G401 (cell line): ENCODE measurements around the gene AKT2. TPM values are rescaled to one million over a fixed set of nuclear protein-coding genes. Genes with fewer than 3 reads are reported as not detected.

Source experiments
- DNase-seq: peaks from one replicate; pipeline ENCODE4 v3.0.0-alpha.2; 2015; ENCODE audit warnings: low spot score
- in situ Hi-C: cut with HindIII; loops from 2 replicates; pipeline ENCODE4 v1.10.0; 2016; ENCODE audit warnings: low sequenced_read_pairs, mixed read lengths
- total RNA-seq: library from RNA; depleted of rRNA; stranded (reverse); fragments of >200 nt; shearing (Covaris generic); gene quantifications from 2 replicates; pipeline ENCODE4 v1.2.3, GENCODE V29; 2014

AKT2 gene
- total RNA-seq, 1 experiment from 2014 or later, result 71.8 TPM

DNA sequence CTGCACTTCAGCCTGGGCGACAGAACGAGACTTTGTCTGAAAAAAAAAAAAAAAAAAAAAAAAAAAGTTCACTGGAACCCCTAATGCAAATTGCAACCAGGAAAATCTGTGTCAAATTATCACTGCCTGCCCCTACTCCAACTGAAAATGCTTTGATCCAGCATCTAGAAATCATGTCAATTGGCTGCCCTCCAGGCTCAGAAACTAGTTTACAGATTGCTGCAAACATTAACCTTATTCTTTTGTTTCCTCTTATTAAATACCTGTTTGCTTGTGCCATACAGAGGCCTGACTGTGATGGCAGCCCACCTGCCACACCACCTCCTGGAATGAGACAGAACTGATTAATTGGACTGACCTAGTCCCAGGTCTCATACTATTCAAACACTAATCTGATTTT is 18.6 kb upstream of the AKT2 start:
- in situ Hi-C loops, result no loop called here

DNA sequence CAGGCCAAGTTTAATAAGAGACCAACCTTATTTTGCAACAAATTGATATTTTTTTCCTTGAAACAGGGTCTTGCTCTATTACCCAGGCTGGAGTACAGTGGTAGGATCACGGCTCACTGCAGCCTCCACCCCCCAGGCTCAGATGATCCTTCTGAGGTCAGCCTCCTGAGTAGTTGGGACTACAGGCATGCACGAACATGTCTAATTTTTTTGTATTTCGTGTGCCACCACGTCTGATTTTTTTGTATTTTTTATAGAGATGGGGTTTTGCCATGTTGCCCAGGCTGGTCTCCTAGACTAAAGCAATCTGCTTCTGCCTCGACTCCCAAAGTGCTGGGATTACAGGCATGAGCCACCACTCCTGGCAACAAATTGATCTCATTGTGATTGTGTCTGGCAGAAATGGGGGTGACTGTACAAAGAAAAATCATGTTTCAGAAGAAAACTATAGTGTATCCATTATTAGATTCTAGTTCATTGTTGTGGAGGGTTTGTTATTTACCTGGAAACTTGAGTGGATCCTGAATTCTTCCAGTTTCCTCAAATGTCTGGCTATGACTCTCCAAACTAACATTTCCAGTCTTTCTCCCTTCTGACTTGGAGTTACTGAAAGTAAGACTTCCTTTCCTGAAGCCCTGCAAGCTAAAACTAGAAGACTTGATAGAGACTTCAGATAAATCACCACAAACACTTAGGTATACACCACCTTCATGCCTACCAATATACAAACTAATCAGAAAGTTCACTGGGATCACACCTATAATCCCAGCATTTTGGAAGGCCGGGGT is 17.3 kb upstream of the AKT2 start:
- DNase-seq, result no peak
- in situ Hi-C loops, result no loop called here

More for the DNA sequence above, 18.6 kb upstream of the AKT2 start:
- no peak for DNase-seq

DNA sequence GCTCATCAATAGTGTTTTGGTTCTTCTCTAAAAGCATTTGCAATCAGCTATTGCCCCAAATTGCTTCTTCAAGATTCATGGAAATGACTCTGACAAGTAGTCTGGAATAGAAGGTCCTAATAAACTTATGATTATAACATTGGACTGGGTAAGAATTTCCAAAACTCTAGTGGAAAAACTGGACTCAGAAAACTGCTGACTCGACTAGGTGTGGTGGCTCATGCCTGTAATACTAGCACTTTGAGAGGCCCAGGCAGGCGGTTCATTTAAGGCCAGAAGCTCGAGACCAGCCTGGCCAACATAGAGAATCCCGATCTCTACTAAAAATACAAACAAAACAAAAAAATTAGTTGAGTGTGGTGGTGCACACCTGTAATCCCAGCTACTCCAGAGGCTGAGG is 15.5 kb upstream of the AKT2 start:
- DNase-seq, result no peak
- in situ Hi-C loops, result no loop called here

DNA sequence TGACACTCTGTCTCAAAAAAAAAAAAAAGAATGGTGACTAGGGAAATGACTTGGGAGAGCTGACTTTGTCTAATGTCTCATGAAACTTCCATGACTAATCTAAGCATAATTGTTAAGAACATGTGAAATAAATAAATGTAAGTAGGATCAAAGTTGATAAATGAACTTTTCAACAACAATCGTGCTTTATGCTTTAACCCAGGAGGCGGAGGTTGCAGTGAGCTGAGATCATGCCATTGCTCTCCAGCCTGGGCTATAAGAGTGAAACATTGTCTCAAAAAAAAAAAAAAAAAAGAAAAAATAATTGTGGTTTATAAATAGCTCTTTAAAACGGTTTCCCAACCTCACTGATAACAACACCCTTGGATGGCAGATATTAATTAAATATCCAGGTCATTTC is 12.9 kb upstream of the AKT2 start:
- no peak for DNase-seq
- in situ Hi-C loops, result no loop called here

DNA sequence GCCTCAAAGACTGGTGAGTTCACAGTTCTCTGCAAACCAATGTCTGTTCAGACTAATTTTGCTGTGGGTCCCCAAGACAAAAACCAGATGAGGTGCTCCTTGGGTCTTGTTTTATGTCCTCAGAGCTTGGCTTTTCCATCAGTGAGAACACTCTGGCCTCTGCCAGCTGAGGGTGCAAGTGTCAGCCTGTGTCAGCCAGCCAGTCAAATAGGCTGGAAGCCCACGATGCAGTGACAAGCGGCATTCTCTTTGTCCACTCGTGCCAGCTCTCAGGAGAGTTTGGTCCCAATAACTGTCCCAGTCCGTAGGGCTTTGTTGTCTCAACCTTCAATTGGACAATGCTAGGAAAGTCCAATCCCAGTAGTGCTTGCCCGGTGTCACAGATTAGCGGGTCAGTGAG is 9.4 kb upstream of the AKT2 start:
- in situ Hi-C loops, result no loop called here
- DNase-seq, result no peak

DNA sequence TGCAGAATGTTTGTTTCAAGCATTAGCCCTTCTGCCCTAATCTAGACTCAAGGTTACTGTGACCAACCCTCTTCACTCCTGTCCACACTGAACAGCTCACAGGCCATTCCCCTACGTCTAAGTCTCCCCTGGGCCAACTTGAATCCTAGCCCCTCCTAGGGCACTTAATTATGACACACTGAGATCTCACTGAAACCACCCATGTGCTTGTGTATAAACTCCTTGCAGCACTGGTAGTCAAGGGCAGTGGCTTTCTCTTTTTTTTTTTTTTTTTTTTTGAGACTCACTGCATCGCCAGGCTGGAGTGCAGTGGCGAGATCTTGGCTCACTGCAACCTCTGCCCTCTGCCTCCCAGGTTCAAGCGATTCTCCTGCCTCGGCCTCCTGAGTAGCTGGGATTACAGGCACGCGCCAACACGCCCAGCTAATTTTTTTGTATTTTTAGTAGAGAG is 1.9 kb upstream of the AKT2 start:
- in situ Hi-C loops, result no loop called here
- no peak for DNase-seq

DNA sequence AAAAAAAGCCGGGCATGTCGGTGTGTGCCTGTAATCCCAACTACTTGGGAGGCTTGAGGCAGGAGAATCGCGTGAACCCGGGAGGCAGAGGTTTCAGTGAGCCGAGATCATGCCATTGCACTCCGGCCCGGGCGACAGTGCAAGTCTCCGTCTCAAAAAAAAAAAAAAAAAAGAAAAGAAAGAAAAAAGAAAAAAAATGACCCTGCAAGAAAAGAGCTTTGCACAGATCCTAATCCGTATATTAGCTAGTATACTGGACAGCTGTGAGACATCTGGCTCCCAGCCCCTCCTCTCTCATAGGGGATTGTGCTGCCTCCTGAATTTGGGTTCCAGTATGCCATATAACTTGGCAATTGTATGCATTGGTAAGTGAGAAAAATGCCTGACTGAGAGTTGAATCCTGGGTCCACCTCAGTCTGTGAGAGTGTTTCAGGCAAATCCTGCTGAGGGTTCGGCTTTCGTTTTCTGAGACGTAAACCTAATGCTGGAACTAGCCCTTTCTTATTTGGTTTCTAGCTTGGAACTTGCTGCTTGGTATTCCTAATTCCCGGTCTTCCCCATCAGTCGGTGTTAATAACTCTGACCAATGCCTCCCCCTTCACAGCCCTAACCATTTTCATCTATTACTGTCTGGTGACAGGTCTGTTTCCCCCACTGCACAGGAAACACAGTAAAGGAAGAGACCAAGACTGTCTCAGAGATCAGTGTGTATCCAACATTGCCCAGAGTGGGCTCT is 1.3 kb upstream of the AKT2 start:
- no peak for DNase-seq
- in situ Hi-C loops, result no loop called here

DNA sequence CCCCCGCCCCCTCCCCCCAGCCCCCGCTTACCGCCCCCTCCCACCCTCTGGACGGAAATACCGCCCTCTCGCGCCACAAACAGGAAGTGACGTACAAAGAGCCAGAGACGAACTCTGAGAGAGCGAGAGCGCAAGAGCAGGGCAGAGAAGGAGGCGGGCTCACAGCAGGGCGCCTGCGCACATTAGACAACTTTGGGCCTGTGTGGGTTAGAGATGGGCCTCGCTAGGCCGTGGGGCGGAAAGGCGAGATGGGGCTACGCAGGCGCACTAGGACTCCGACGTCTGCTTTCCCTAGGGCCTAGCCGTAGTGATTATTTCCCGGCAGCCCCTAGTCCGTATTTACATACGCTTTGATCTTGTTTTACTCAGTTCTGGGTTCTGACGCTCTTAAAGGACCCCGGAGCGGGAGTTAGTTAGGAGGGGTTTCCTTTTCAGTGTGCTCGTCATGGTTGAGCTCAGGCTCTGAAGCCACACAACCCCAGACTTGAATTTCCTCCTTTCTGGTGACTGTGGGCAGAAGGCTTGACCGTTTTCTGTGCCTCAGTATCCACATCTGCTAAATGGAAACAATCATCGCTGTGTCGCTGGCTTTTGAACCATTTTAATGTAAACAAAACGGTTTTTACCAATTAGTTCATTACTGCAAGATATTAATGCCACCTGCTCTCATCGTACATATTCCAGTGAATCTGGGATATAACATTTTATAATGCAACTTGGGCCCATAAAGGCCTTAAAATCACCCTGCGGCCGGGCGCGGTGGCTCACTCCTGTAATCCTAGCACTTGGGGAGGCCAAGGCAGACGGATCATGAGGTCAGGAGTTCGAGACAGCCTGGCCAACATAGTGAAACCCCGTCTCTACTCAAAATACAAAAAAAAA is 449 bp upstream of the AKT2 start:
- DNase-seq, result peak; percentile 100
- in situ Hi-C loops, result no loop called here

DNA sequence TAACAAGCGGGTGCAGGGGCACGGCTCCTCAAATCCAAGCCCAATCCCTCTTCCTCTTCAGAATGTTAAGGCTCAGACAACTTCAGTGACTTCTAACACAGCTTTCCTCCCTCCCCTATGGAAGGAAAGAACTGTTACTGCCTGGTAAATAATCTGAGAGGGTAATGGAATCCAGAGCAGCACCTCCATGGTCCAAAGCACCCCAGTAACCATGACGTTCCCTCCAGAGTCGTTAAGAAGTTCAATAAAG is 969 bp downstream of the AKT2 start:
- in situ Hi-C loops, result no loop called here

DNA sequence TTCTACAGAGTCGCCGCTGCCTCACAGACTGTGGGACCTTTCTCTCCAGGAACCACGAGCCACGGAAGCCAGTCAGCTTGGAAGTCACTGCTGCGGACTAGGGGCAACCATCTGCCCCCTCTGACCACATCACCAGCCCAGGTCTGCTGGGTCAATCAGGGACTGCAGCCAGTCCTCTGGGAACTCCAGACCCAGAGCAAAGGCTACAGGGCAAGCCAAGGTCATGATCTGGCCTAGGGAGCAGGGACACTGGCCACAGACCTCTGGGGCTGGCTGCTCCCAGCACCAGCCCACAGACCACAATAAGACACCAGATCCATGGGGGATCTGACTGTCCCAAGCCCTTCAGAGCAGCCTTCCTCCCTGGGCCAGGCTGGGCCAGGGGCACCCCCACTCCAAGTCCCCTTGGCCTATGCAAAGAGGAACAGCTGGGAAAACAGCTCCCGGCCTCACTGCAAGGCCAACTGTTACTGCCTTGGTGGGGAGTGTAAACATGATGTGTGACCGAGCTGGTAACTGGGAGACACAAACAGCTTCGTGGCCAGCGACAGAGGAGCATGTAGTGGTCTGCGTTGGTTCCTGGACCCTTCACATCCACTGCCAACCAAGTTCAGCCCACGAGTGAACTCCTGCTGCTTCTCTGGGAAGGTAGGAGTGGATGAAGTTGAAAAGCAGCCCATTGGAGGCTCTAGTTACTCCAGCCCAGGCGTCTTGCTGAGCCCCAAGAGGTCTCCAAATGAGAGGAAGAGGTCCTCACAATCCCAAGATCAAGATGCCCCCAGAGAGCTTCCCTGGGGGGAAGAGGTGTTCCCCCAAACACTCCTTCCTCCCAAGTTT is 1.5 kb downstream of the AKT2 start:
- peak; percentile 19 for DNase-seq
- in situ Hi-C loops, result no loop called here

More for the DNA sequence above, 969 bp downstream of the AKT2 start:
- DNase-seq, result no peak

DNA sequence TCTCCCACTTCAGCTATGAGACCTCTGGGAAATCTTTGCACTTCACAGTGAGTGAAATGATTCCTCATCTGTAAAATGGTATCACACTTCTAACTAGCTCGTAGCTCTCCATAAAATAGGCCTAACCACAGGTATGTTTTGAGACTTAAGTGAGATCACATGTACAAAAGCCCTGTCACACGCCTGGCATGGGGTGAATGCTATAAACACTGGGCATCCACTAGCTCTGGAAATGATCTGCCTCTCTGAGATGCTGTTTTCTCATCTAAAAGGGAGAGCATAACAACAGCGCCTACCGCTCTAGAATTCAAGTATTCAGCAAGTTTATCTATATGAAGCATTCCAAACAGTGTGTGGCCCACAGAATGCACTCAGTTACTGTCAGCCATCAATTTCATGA is 2.2 kb downstream of the AKT2 start:
- in situ Hi-C loops, result no loop called here
- peak; percentile 23 for DNase-seq

DNA sequence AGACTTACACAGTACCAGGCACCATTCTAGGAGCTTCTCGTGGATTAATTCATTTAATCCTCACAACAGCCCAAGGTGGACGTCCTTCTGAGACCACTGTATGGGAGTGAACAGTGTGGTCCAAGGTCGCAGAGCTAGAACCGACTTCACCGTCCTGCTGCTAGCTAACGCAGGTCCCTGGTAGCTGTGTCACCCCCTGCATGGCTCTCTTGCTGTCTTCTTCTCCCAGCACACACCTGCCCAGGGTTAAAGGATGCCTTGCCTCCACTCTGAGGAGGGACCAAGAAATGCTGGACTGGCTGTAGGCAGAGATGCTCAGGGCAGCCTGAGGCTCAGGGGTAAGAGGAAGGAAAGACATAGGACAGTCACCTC is 3.0 kb downstream of the AKT2 start:
- in situ Hi-C loops, result no loop called here
- no peak for DNase-seq

DNA sequence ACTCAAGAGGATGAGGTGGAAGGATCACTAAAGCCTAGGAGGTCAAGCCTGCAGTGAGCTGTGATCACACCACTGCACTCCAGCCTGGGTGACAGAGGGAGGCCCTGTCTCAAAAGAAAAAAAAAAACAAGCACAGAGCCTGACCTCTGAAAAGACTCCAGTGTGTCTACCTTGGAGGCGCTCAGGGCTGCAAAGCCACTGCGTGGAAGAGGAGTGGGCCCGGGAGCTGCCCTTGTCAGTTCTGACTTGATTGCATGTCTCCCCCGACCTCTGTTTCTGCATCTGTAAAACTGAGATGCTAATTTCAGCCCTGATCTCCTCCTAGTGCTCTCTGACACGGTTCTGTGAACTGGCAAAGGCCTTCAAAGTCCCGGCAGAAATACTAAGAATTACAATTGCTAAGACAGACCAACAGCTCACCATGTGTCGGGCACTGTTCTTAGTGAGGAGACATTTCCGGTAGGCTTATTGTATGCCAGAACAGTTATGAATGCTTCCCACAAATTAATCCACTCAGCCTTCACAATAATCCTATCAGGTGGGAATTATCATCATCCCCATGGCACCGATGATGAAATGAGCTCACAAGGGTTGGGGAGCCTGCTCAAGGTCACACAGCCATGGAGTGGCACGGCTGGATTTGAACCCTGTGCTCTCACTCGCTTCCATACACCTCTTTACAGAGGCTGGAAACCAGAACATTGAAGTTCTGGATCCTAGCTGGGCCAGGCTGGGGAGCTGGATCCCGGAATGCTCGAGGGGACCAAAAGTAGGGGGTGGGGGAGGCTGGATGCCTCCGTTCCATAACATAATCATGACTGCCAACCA is 3.5 kb downstream of the AKT2 start:
- in situ Hi-C loops, result no loop called here
- DNase-seq, result peak; percentile 9

DNA sequence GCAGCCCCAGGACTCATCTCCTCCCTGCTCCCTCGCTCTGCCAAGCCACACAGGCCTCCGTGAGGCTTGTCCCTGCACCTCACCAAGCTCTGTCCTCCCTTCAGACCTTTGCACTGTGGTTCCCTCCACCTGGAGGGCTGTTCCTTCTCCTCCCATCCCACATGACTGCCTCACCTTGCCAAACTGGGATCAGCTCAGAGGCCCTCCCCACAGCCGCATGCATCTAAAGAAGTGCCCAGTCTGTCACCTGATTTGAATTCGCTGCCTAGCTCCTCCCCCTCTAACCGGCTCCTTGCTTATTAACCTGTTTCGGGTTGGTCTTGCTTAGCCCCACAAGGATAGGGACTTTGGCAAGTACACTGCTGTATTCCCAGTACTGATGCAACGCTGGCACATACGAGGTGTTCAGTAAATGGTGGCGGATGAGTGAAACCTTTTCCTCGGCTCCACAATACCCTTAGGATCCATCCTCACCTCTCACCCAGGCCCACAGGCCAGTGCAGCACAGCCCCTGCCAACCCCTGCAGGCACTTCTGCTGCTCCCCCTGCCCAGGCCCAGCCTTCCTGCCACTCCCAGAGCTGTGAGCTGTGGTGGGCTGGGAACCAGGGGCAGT is 4.4 kb downstream of the AKT2 start:
- in situ Hi-C loops, result no loop called here
- peak; percentile 98 for DNase-seq

DNA sequence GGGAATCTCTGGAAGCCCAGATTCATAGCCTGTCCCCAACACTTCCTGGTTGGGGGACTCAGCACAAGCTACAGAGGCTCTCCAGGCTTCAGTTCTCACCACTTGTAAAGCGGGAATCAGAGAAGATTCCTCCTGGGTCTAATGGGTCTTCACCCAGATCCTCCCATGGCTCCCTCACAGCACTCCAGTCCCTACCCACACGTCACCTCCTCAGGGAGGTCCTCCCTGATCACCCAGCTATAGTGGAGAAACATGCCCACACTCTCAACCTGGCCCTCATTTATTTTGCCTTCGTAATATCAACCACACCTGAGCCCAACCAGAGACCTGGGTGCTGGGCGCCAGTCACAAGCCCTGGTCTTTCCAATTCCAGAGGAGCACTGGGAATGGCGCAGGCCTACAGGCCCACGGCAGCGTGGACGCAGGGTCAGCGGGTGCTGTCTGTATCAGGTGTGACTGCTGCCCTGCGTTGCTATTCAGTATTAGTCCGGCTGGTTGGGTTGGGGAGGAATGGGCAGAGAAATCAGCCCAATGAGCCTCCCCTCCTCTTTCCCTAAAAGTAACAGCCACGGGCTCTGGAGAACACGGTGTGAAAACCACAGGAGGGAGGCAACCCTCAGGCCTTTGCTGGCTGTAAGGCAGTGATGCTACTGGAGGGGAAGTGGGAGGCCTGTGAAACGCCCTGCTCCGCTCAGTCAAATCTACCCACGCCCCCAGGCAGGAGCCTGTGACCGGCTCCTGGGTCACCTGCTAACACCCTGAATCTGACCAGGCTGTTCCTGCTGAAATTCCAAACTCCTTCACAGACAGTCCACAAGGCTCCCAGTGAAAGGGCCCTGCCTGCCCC is 5.2 kb downstream of the AKT2 start:
- DNase-seq, result peak; percentile 12
- in situ Hi-C loops, result no loop called here

DNA sequence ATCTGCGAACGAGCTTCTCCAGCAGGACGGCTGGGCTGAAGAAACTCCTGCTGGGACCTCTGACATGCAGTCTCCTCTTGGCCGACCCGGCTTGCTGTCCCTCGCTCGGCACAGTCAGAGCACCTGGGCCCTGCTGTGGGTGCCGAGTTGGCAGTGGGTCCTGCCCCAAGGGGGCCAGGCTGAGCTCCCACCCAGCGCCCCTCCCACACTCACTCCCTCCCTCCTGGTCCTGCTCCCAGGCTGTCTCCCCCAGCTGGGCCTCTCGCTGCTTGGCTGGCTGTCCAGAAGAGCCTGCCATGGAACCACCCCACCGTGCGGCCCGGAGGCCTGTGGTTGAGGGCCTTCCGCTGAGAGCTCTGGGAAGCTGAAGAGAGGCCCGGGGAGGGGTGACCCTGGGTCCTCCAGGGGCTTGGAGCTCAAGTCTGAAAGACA is 6.0 kb downstream of the AKT2 start:
- DNase-seq, result peak; percentile 67
- in situ Hi-C loops, result no loop called here

DNA sequence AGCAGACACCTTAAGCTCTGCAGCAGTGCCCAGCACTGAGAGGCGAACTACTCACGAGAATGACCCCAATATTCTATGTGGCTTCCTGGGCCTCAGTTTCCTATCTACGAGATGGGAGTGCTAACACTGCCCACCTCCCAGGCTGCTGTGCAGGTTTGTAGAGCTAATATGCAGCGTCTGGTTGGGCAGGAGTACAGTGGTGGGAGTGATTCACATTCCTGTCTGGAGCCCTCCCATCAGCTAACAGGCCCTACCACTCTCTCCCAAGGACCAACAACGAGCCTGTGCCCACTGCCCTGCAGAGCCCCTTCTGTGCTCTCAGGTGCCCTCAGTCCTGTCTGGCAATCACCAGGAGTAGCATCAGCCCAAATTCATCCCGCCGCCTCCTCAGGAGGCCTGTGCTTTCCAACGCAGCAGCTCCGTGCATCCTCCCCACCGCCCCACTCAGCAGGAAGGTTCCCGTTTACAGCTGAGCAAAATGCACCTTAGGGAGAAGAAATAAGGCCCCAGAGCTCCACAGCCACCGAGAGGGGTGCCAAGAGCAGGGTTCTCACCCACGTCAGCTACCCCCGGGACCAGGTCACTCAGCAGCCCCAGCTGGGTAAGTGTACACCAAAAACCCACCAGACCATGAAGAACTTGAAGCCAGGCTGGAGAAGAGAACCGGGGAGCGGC is 6.6 kb downstream of the AKT2 start:
- in situ Hi-C loops, result no loop called here
- peak; percentile 47 for DNase-seq
